ENCODE results near the gene LONRF2. TPM values are rescaled to one million over a fixed set of nuclear protein-coding genes. Genes with fewer than 3 reads are reported as not detected.

The LONRF2 gene
- polyA plus RNA-seq, 1 donor (not counting 4 experiments of a cell fraction or from before 2014, with no cell fraction given) = not detected

GRCh38 chr2:100262555-100263320 lies 59.6 kb downstream of the LONRF2 start:
- H3K27ac ChIP-seq (ENCODE audit: control insufficient read depth, insufficient read depth, low read length) = no peak overlapping the region
- dilution Hi-C loops (cut with MboI; ENCODE audit: extremely low pct_ligation_motif_present, low sequenced_read_pairs) = no loop called here

GRCh38 chr2:100262046-100262445 lies 60.3 kb downstream of the LONRF2 start:
- H3K4me1 ChIP-seq (ENCODE audit: control insufficient read depth, extremely low read depth, insufficient read depth, low read length) = no peaks in the 10 kb centered on the region
- no peak for FAIRE-seq
- no peak overlapping the region for H3K4me3 ChIP-seq (ENCODE audit: control insufficient read depth in 2 of 3, extremely low read depth in 1 of 3, insufficient read depth in 2 of 3, low read depth in 1 of 3, low read length in 3 of 3)
- H3K9ac ChIP-seq (ENCODE audit: control insufficient read depth, extremely low read depth, insufficient read depth, low read length) = no peak overlapping the region
- no peaks in the 10 kb centered on the region for H3K9me1 ChIP-seq (ENCODE audit: control insufficient read depth, extremely low read depth, insufficient read depth, low read length)
- no peak overlapping the region for H3K4me2 ChIP-seq (ENCODE audit: control insufficient read depth, extremely low read depth, insufficient read depth, low read depth, low read length)
- no peaks in the 10 kb centered on the region for H3K36me3 ChIP-seq (ENCODE audit: control insufficient read depth in 2 of 2, extremely low read depth in 1 of 2, insufficient read depth in 2 of 2, low read length in 2 of 2)
- no peak for DNase-seq (ENCODE audit: low read depth, low spot score)
- no peaks in the 10 kb centered on the region for H3K79me2 ChIP-seq (ENCODE audit: control insufficient read depth, insufficient read depth, low read length)
- H3K27me3 ChIP-seq (ENCODE audit: control insufficient read depth, extremely low read depth, insufficient read depth, low read length) = no peaks in the 10 kb centered on the region
- TF ChIP-seq EZH2 (IDR thresholded peaks at IDR 0.05; ENCODE audit: low read length) = no peak
- TF ChIP-seq, protein P1, sequence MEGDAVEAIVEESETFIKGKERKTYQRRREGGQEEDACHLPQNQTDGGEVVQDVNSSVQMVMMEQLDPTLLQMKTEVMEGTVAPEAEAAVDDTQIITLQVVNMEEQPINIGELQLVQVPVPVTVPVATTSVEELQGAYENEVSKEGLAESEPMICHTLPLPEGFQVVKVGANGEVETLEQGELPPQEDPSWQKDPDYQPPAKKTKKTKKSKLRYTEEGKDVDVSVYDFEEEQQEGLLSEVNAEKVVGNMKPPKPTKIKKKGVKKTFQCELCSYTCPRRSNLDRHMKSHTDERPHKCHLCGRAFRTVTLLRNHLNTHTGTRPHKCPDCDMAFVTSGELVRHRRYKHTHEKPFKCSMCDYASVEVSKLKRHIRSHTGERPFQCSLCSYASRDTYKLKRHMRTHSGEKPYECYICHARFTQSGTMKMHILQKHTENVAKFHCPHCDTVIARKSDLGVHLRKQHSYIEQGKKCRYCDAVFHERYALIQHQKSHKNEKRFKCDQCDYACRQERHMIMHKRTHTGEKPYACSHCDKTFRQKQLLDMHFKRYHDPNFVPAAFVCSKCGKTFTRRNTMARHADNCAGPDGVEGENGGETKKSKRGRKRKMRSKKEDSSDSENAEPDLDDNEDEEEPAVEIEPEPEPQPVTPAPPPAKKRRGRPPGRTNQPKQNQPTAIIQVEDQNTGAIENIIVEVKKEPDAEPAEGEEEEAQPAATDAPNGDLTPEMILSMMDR (optimal IDR thresholded peaks at IDR 0.05 in 1 of 3, IDR thresholded peaks at IDR 0.05 in 1 of 3, conservative IDR thresholded peaks at IDR 0.05 in 1 of 3; ENCODE audit: extremely low read depth in 1 of 3, insufficient read depth in 2 of 3, low read length in 3 of 3) = no peak
- H3K27ac ChIP-seq (ENCODE audit: control insufficient read depth, insufficient read depth, low read length) = no peak overlapping the region
- dilution Hi-C loops (cut with MboI; ENCODE audit: extremely low pct_ligation_motif_present, low sequenced_read_pairs) = no loop called here
- no peaks in the 10 kb centered on the region for H3K9me3 ChIP-seq (ENCODE audit: control insufficient read depth, low read depth, low read length)
- H2AFZ ChIP-seq (ENCODE audit: control insufficient read depth, low read length) = no peak overlapping the region
- H4K20me1 ChIP-seq (ENCODE audit: control insufficient read depth, extremely low read depth, insufficient read depth, low read length) = no peaks in the 10 kb centered on the region

More at GRCh38 chr2:100262555-100263320, 59.6 kb downstream of the LONRF2 start:
- H3K79me2 ChIP-seq (ENCODE audit: control insufficient read depth, insufficient read depth, low read length) = no peaks in the 10 kb centered on the region
- no peak overlapping the region for H3K4me2 ChIP-seq (ENCODE audit: control insufficient read depth, extremely low read depth, insufficient read depth, low read depth, low read length)
- TF ChIP-seq EZH2 (IDR thresholded peaks at IDR 0.05; ENCODE audit: low read length) = no peak
- TF ChIP-seq, protein P1 (optimal IDR thresholded peaks at IDR 0.05 in 1 of 3, IDR thresholded peaks at IDR 0.05 in 1 of 3, conservative IDR thresholded peaks at IDR 0.05 in 1 of 3; ENCODE audit: extremely low read depth in 1 of 3, insufficient read depth in 2 of 3, low read length in 3 of 3) = peak; percentile 81 to 94 (median 91)
- DNase-seq (ENCODE audit: low read depth, low spot score) (no peak), FAIRE-seq (peak; percentile 77)
- no peak overlapping the region for H2AFZ ChIP-seq (ENCODE audit: control insufficient read depth, low read length)
- no peak overlapping the region for H3K4me3 ChIP-seq (ENCODE audit: control insufficient read depth in 2 of 3, extremely low read depth in 1 of 3, insufficient read depth in 2 of 3, low read depth in 1 of 3, low read length in 3 of 3)
- H3K9ac ChIP-seq (ENCODE audit: control insufficient read depth, extremely low read depth, insufficient read depth, low read length) = no peak overlapping the region
- no peaks in the 10 kb centered on the region for H3K9me1 ChIP-seq (ENCODE audit: control insufficient read depth, extremely low read depth, insufficient read depth, low read length)
- H3K4me1 ChIP-seq (ENCODE audit: control insufficient read depth, extremely low read depth, insufficient read depth, low read length) = no peaks in the 10 kb centered on the region
- no peaks in the 10 kb centered on the region for H3K9me3 ChIP-seq (ENCODE audit: control insufficient read depth, low read depth, low read length)
- H3K36me3 ChIP-seq (ENCODE audit: control insufficient read depth in 2 of 2, extremely low read depth in 1 of 2, insufficient read depth in 2 of 2, low read length in 2 of 2) = no peaks in the 10 kb centered on the region
- no peaks in the 10 kb centered on the region for H4K20me1 ChIP-seq (ENCODE audit: control insufficient read depth, extremely low read depth, insufficient read depth, low read length)
- H3K27me3 ChIP-seq (ENCODE audit: control insufficient read depth, extremely low read depth, insufficient read depth, low read length) = no peaks in the 10 kb centered on the region

Measured in keratinocyte (primary cell).